ENCODE measurements around the gene IRF9. TPM values are rescaled to one million over a fixed set of nuclear protein-coding genes. Genes with fewer than 3 reads are reported as not detected.

The IRF9 gene
- polyA plus RNA-seq, 1 experiment: 48.4 TPM

- Histone ChIP-seq H3K27ac (ENCODE audit: low read depth, low read length) (no peak overlapping the region), H3K9me3 (ENCODE audit: control insufficient read depth, insufficient read depth, low read length) (no peaks in the 10 kb centered on the region; the same call in 1 of the 2 replicates), H3K4me3 (ENCODE audit: low read depth, low read length) (no peak overlapping the region), H3K27me3 (ENCODE audit: control insufficient read depth, insufficient read depth, low read length) (no peaks in the 10 kb centered on the region)
- TF ChIP-seq CTCF (IDR thresholded peaks at IDR 0.05; ENCODE audit: low read depth, low read length): no peak
- DNase-seq (ENCODE audit: low read depth, low spot score): no peak
- POLR2A ChIA-PET: interaction anchor here (0.7 to 1.1 kb wide), 2 partner anchors 9 to 16 kb away, joined by 3 read pairs; partner anchors contain the start of gene IRF9
- CTCF ChIA-PET: no interaction called here
Measured at GRCh38 chr14:24176599-24176998, 15.5 kb downstream of the IRF9 start.

GRCh38 chr14:24177041-24177825 is 16.2 kb downstream of the IRF9 start:
- Histone ChIP-seq H3K27ac (ENCODE audit: low read depth, low read length) (no peak overlapping the region), H3K9me3 (ENCODE audit: control insufficient read depth, insufficient read depth, low read length) (no peaks in the 10 kb centered on the region; the same call in 1 of the 2 replicates), H3K27me3 (ENCODE audit: control insufficient read depth, insufficient read depth, low read length) (no peaks in the 10 kb centered on the region), H3K4me3 (ENCODE audit: low read depth, low read length) (no peak overlapping the region)
- no peak for TF ChIP-seq CTCF (IDR thresholded peaks at IDR 0.05; ENCODE audit: low read depth, low read length)
- DNase-seq (ENCODE audit: low read depth, low spot score): no peak
- POLR2A ChIA-PET: interaction anchor here (0.7 to 1.1 kb wide), 2 partner anchors 16 to 36 kb away, joined by 3 read pairs; partner anchors contain the start of genes EMC9 and IRF9
- CTCF ChIA-PET: no interaction called here

GRCh38 chr14:24177891-24178290 is 16.8 kb downstream of the IRF9 start:
- Histone ChIP-seq H3K4me3 (ENCODE audit: low read depth, low read length) (no peak overlapping the region), H3K27me3 (ENCODE audit: control insufficient read depth, insufficient read depth, low read length) (no peaks in the 10 kb centered on the region), H3K27ac (ENCODE audit: low read depth, low read length) (no peak overlapping the region), H3K9me3 (ENCODE audit: control insufficient read depth, insufficient read depth, low read length) (no peaks in the 10 kb centered on the region)
- ChIA-PET POLR2A (interaction anchor here (0.7 to 1.1 kb wide), 2 partner anchors 17 to 37 kb away, joined by 3 read pairs; partner anchors contain the start of genes EMC9 and IRF9), CTCF (no interaction called here)
- TF ChIP-seq CTCF (IDR thresholded peaks at IDR 0.05; ENCODE audit: low read depth, low read length): no peak
- no peak for DNase-seq (ENCODE audit: low read depth, low spot score)

- H3K27ac ChIP-seq (ENCODE audit: low read depth, low read length): no peak overlapping the region
- POLR2A ChIA-PET: no interaction called here
- H3K9me3 ChIP-seq (ENCODE audit: control insufficient read depth, insufficient read depth, low read length): no peaks in the 10 kb centered on the region
- CTCF ChIA-PET: no interaction called here
- H3K4me3 ChIP-seq (ENCODE audit: low read depth, low read length): no peak overlapping the region
- H3K27me3 ChIP-seq (ENCODE audit: control insufficient read depth, insufficient read depth, low read length): no peaks in the 10 kb centered on the region
- no peak for DNase-seq (ENCODE audit: low read depth, low spot score)
- no peak for TF ChIP-seq CTCF (IDR thresholded peaks at IDR 0.05; ENCODE audit: low read depth, low read length)
Measured at GRCh38 chr14:24178399-24179178, 17.5 kb downstream of the IRF9 start.

All from AG04450 (cell line).